ENCODE measurements around the gene TMEM214.
A peak's percentile ranks its signal among the peaks of the same experiment; 100 is the strongest.

TMEM214 gene

DNA sequence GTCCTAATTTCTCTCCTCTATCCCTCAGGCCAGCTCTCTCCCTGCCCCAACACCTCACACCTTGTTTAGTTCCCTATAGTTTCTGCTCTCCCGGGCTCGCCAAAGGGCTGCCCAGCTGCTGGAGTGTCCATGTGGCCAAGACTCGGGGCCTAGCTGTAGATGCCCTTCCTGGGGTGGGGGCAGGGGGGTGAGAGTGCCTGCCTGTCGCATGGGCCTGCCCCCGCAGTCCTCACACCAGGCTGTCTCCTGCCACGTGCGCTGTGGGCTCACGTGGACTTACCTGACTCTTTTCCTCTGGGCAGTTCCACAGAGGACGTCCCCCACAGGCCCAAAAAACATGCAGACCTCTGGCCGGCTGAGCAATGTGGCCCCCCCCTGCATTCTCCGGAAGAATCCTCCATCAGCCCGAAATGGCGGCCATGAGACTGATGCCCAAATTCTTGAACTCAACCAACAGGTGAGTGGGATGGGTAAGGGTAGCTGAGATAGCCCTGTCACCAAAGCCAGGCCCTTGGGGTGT is 7.4 kb upstream of the TMEM214 start:
- no peak for DNase-seq (ENCODE audit: low read depth)
- TF ChIP-seq, protein P1, sequence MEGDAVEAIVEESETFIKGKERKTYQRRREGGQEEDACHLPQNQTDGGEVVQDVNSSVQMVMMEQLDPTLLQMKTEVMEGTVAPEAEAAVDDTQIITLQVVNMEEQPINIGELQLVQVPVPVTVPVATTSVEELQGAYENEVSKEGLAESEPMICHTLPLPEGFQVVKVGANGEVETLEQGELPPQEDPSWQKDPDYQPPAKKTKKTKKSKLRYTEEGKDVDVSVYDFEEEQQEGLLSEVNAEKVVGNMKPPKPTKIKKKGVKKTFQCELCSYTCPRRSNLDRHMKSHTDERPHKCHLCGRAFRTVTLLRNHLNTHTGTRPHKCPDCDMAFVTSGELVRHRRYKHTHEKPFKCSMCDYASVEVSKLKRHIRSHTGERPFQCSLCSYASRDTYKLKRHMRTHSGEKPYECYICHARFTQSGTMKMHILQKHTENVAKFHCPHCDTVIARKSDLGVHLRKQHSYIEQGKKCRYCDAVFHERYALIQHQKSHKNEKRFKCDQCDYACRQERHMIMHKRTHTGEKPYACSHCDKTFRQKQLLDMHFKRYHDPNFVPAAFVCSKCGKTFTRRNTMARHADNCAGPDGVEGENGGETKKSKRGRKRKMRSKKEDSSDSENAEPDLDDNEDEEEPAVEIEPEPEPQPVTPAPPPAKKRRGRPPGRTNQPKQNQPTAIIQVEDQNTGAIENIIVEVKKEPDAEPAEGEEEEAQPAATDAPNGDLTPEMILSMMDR (IDR thresholded peaks at IDR 0.05; ENCODE audit: low read depth, low read length, missing control alignments): no peak
- H3K4me3 ChIP-seq (ENCODE audit: low read depth, low read length): no peak overlapping the region

DNA sequence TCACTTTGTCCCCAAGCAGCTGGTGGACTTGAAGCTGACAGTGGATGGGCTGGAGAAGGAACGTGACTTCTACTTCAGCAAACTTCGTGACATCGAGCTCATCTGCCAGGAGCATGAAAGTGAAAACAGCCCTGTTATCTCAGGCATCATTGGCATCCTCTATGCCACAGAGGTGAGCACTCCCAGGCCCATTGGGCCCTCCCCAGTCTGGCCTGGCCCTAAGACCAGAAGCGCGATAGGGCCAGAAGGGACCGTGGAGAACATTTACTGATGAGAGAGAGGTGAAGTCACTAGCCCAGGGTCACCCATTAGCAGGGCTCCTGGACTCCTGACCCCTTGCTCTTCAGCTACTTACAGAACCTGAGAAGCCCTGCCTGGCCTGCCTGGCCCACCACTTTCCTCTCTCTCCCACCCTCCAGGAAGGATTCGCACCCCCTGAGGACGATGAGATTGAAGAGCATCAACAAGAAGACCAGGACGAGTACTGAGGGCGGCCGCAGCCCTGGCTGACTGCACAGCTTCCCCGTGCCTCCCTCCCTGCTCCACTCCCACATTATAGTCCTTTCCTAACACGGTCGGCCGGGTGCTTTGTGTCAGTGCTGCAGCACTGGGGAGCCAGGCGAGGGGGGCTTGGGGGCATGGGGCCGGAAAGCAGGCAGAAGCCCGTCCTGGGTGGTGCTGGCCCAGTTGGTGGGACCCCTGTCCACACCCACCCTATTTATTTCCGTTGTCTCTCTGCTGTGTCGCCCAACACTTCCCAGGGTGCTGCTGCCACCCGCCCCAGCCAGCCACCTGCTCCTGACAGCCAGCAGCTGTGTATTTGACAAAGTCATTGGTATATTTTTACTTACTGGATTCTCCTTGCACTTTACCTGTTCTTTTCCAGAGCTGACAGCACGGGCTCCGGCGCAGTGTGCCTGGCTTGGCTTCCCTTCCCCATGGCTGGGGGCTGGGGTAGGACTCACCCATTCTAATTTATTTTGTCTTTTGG is 6.6 kb upstream of the TMEM214 start:
- H3K4me3 ChIP-seq (ENCODE audit: low read depth, low read length): no peak overlapping the region
- no peak for DNase-seq (ENCODE audit: low read depth)
- TF ChIP-seq, protein P1 (IDR thresholded peaks at IDR 0.05; ENCODE audit: low read depth, low read length, missing control alignments): no peak

DNA sequence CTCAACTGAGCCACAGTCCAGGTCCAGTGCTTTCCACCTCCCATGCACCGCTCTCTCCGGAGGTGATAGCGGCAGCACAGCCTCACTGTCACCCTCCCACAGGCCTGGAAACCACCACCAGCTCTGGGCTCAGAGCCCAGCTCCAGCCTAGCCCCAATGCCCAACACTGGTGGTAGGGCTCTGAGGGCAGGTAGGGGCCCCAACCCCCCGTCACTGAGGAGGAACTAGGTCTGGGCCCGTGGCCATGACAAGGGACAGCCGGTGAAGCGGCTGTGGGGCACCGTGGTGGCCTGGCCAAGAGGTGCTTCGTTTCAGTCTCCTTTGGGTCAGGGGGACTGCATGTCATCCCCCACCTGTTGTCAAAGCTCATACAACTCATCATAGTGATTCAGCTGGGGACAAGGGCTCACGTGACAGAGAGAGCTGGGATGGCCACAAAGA is 5.5 kb upstream of the TMEM214 start:
- no peak overlapping the region for H3K4me3 ChIP-seq (ENCODE audit: low read depth, low read length)
- TF ChIP-seq, protein P1 (IDR thresholded peaks at IDR 0.05; ENCODE audit: low read depth, low read length, missing control alignments): no peak
- no peak for DNase-seq (ENCODE audit: low read depth)

DNA sequence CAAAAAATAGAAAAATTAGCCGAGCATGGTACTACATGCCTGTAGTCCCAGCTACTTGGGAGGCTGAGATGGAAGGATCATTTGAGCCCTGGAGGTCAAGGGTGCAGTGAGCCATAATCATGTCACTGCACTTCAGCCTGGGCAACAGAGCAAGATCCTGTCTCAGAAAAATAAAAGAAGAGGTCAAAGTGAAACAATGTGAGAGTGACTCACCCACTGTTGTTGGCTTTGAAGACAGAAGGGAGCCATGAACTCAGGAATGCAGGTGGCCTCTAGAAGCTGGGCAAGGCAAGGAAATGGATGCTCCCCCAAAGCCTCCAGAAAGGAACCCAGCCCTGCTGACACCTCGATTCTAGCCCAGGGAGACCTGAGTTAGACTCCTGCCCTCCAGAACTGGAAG is 3.7 kb upstream of the TMEM214 start:
- DNase-seq (ENCODE audit: low read depth): no peak
- TF ChIP-seq, protein P1 (IDR thresholded peaks at IDR 0.05; ENCODE audit: low read depth, low read length, missing control alignments): no peak
- H3K4me3 ChIP-seq (ENCODE audit: low read depth, low read length): no peak overlapping the region

DNA sequence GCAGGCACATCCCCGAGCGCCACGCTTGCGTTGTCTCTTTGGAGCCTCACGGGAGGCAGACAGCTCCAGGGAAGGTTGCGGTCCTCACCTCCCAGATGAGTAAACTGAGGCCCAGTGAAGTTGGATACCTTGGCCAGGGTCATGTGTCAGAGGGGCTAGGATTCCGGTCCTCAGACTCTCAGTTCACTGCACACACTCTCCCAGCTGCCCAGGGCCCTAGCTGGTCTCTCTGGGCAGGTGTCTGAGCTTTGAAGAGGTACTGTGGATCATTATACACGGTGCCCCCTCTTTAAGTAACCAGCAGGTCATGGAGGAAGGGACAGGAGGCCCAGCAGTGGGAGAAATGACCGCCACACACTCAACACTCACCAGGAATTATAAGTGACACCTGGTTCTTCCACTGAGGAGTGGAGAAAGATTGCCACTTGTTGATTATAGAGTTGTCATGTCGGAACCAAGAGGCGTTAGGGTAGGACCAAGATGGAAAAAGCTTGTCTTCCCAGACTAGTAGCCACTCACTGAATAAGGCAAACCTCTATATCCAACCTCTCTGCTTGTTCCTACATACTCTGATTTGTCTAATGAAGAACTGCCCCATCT is 588 bp downstream of the TMEM214 start:
- peak overlapping the region; percentile 99 for H3K4me3 ChIP-seq (ENCODE audit: low read depth, low read length)
- DNase-seq (ENCODE audit: low read depth): no peak
- TF ChIP-seq, protein P1 (IDR thresholded peaks at IDR 0.05; ENCODE audit: low read depth, low read length, missing control alignments): no peak

DNA sequence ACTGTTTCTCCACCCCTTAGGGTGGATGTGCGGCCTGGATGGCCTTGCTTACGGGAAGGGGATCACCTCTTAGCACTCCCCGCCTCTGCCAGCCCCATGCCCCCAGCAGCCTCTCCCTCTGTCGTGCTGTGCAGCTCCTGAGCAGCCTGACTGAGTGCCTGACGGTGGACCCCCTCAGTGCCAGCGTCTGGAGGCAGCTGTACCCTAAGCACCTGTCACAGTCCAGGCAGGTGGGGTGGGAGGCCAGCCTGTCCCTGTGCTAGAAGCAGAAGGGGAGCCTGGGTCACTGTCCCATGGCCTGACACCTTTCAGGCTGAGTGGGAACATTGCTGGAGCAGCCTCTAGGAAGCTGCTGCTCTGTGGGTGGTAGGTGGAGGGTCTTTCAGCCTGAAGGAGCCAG is 5.2 kb downstream of the TMEM214 start:
- TF ChIP-seq, protein P1 (IDR thresholded peaks at IDR 0.05; ENCODE audit: low read depth, low read length, missing control alignments): no peak
- no peak overlapping the region for H3K4me3 ChIP-seq (ENCODE audit: low read depth, low read length)
- DNase-seq (ENCODE audit: low read depth): no peak

Data from GM12864 (cell line).